CD4-positive, alpha-beta T cell treated with Interleukin-2 at 100 ng/mL for 4 hours (primary cell): Measurements from ENCODE around the gene AP4B1.
"Not testable (repeated sequence)": the region's sequence is repeated elsewhere in the genome, so short reads cannot be mapped to it uniquely, and the experiment has no call there.

Experiments used
- DNase-seq: peaks from one replicate; pipeline ENCODE4 v3.0.0-alpha.2; 2020; ENCODE audit warnings: low spot score

Gene AP4B1

GRCh38 chr1:113858418-113858817, 46.2 kb downstream of the AP4B1 start:
- no peak for DNase-seq

- no peak for DNase-seq
Measured at GRCh38 chr1:113857776-113858175, 46.8 kb downstream of the AP4B1 start.

- no peak for DNase-seq
Measured at GRCh38 chr1:113856401-113856790, 48.2 kb downstream of the AP4B1 start.

- DNase-seq, result no peak
Measured at GRCh38 chr1:113855630-113856400, 48.8 kb downstream of the AP4B1 start.

GRCh38 chr1:113854234-113854633, 50.4 kb downstream of the AP4B1 start:
- no peak for DNase-seq

- not testable (repeated sequence) for DNase-seq
Measured at GRCh38 chr1:113852694-113853093, 51.9 kb downstream of the AP4B1 start.

- no peak for DNase-seq
Measured at GRCh38 chr1:113850127-113850796, 54.3 kb downstream of the AP4B1 start.

- DNase-seq, result no peak
Measured at GRCh38 chr1:113849072-113849471, 55.5 kb downstream of the AP4B1 start.

- DNase-seq, result no peak
Measured at GRCh38 chr1:113846391-113847035, 58.1 kb downstream of the AP4B1 start.
